Measurements from ENCODE around the gene RALGPS1.

DNA sequence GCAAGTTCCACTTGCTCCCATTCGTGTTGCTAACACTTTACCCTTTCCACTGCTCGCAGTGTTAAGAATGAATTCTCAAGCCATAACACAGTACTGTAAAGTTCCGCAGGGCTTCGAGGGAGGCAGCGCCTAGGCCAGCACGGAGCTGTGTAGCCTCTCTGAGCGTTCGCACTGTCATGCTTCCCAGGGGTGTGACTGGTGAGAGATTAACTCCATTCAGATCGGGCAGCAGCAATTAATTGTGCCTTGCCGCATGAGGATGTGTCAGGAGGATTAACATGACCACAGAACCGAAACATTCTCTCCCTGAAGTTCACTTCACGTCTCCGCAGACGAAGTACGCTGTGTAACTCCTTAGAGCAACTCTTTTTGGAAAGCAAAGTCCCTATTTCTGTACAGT, 30.9 kb upstream of the RALGPS1 start:
- TF ChIP-seq, protein P1, sequence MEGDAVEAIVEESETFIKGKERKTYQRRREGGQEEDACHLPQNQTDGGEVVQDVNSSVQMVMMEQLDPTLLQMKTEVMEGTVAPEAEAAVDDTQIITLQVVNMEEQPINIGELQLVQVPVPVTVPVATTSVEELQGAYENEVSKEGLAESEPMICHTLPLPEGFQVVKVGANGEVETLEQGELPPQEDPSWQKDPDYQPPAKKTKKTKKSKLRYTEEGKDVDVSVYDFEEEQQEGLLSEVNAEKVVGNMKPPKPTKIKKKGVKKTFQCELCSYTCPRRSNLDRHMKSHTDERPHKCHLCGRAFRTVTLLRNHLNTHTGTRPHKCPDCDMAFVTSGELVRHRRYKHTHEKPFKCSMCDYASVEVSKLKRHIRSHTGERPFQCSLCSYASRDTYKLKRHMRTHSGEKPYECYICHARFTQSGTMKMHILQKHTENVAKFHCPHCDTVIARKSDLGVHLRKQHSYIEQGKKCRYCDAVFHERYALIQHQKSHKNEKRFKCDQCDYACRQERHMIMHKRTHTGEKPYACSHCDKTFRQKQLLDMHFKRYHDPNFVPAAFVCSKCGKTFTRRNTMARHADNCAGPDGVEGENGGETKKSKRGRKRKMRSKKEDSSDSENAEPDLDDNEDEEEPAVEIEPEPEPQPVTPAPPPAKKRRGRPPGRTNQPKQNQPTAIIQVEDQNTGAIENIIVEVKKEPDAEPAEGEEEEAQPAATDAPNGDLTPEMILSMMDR (IDR thresholded peaks at IDR 0.05) = no peak
- no peak for TF ChIP-seq POLR2A (IDR thresholded peaks at IDR 0.05)

Measured in tibial nerve (tissue), 3 donors.